Measurements from ENCODE around the gene GPR31. TPM values are rescaled to one million over a fixed set of nuclear protein-coding genes. Genes with fewer than 3 reads are reported as not detected.
"Not testable (repeated sequence)": the region's sequence is repeated elsewhere in the genome, so short reads cannot be mapped to it uniquely, and the experiment has no call there.

Gene GPR31
- total and polyA plus RNA-seq, 2 donors (not counting 3 experiments of a cell fraction or from before 2014, with no cell fraction given): not detected

- Histone ChIP-seq H4K20me1 (replicated peaks; ENCODE audit: control insufficient read depth, extremely low read depth, insufficient read depth, low read length) (no peaks in the 10 kb centered on the region), H3K36me3 (ENCODE audit: control insufficient read depth in 2 of 2, extremely low read depth in 1 of 2, insufficient read depth in 2 of 2, low read length in 2 of 2) (no peaks in the 10 kb centered on the region), H3K4me3 (replicated peaks in 1 of 3; ENCODE audit: insufficient read depth in 1 of 3, low read depth in 1 of 3, low read length in 3 of 3) (no peak overlapping the region), H3K27ac (ENCODE audit: insufficient read depth, low read depth, low read length) (no peak overlapping the region), H3K9me1 (replicated peaks; ENCODE audit: control insufficient read depth, extremely low read depth, insufficient read depth, low read length) (no peaks in the 10 kb centered on the region), H3K9ac (replicated peaks; ENCODE audit: extremely low read depth, insufficient read depth, low read length) (no peak overlapping the region), H3K4me2 (ENCODE audit: insufficient read depth, low read length) (no peak overlapping the region), H2AFZ (ENCODE audit: low read depth, low read length) (no peak overlapping the region), H3K9me3 (replicated peaks; ENCODE audit: control insufficient read depth, insufficient read depth, low read length) (no peaks in the 10 kb centered on the region), H3K4me1 (ENCODE audit: control insufficient read depth, extremely low read depth, insufficient read depth, low read length) (no peaks in the 10 kb centered on the region), H3K27me3 (ENCODE audit: control insufficient read depth in 2 of 2, insufficient read depth in 2 of 2, low read length in 2 of 2) (no peaks in the 10 kb centered on the region), H3K79me2 (ENCODE audit: control insufficient read depth, insufficient read depth, low read length) (no peaks in the 10 kb centered on the region)
- no peak for DNase-seq (ENCODE audit: low read depth, low spot score)
- BruUV-seq (replicated peaks): no TSS peak
- intact Hi-C loops (cut with micrococcal nuclease) (no loop called here), dilution Hi-C loops (cut with MboI; ENCODE audit: extremely low pct_ligation_motif_present, low sequenced_read_pairs) (no loop called here)
- FAIRE-seq: no peak
- CTCF ChIA-PET: no interaction called here
- TF ChIP-seq EZH2 (IDR thresholded peaks at IDR 0.05; ENCODE audit: borderline replicate concordance, low read depth, low read length, severe bottlenecking): no peak
- no peak for TF ChIP-seq MYC (IDR thresholded peaks at IDR 0.05; ENCODE audit: low read depth, low read length)
- no peak for TF ChIP-seq POLR2A (IDR thresholded peaks at IDR 0.05; ENCODE audit: low read depth, low read length)
- TF ChIP-seq GATA2 (IDR thresholded peaks at IDR 0.05; ENCODE audit: insufficient read depth, insufficient read length, low read depth, low read length): no peak
- no peak for TF ChIP-seq POLR2AphosphoS5 (IDR thresholded peaks at IDR 0.05; ENCODE audit: insufficient read depth, low read depth, low read length)
- no peak for TF ChIP-seq FOS (IDR thresholded peaks at IDR 0.05; ENCODE audit: borderline replicate concordance, insufficient read depth, low read length)
- no peak for TF ChIP-seq CTCF (IDR thresholded peaks at IDR 0.05; ENCODE audit: extremely low read depth in 1 of 2, insufficient read depth in 1 of 2, low read depth in 1 of 2, low read length in 2 of 2)
- TF ChIP-seq JUN (IDR thresholded peaks at IDR 0.05; ENCODE audit: borderline replicate concordance, insufficient read depth, insufficient read length, low read depth): no peak
- TF ChIP-seq MAX (IDR thresholded peaks at IDR 0.05; ENCODE audit: insufficient read depth, insufficient read length): no peak
- POLR2A ChIA-PET: no interaction called here
Observed at GRCh38 chr6:167200806-167201205, 43.0 kb upstream of the GPR31 start.

GRCh38 chr6:167195941-167196610 lies 38.3 kb upstream of the GPR31 start:
- FAIRE-seq; H3K9me3 ChIP-seq (replicated peaks; ENCODE audit: control insufficient read depth, insufficient read depth, low read length); BruUV-seq (replicated peaks); H3K4me1 ChIP-seq (ENCODE audit: control insufficient read depth, extremely low read depth, insufficient read depth, low read length); CTCF ChIA-PET; H3K27me3 ChIP-seq (ENCODE audit: control insufficient read depth in 2 of 2, insufficient read depth in 2 of 2, low read length in 2 of 2); dilution Hi-C loops (cut with MboI; ENCODE audit: extremely low pct_ligation_motif_present, low sequenced_read_pairs); H3K4me2 ChIP-seq (ENCODE audit: insufficient read depth, low read length); H3K4me3 ChIP-seq (replicated peaks in 1 of 3; ENCODE audit: insufficient read depth in 1 of 3, low read depth in 1 of 3, low read length in 3 of 3); H3K79me2 ChIP-seq (ENCODE audit: control insufficient read depth, insufficient read depth, low read length); H4K20me1 ChIP-seq (replicated peaks; ENCODE audit: control insufficient read depth, extremely low read depth, insufficient read depth, low read length); H3K9me1 ChIP-seq (replicated peaks; ENCODE audit: control insufficient read depth, extremely low read depth, insufficient read depth, low read length); H2AFZ ChIP-seq (ENCODE audit: low read depth, low read length); DNase-seq (ENCODE audit: low read depth, low spot score); H3K9ac ChIP-seq (replicated peaks; ENCODE audit: extremely low read depth, insufficient read depth, low read length); intact Hi-C loops (cut with micrococcal nuclease); H3K27ac ChIP-seq (ENCODE audit: insufficient read depth, low read depth, low read length); POLR2A ChIA-PET; H3K36me3 ChIP-seq (ENCODE audit: control insufficient read depth in 2 of 2, extremely low read depth in 1 of 2, insufficient read depth in 2 of 2, low read length in 2 of 2): not testable (repeated sequence)
